ENCODE data around the gene PPCS.
"Not testable (repeated sequence)": the region's sequence is repeated elsewhere in the genome, so short reads cannot be mapped to it uniquely, and the experiment has no call there.

The PPCS gene

GRCh38 chr1:42454403-42454802 lies 1.9 kb upstream of the PPCS start:
- no peak for DNase-seq

DNA sequence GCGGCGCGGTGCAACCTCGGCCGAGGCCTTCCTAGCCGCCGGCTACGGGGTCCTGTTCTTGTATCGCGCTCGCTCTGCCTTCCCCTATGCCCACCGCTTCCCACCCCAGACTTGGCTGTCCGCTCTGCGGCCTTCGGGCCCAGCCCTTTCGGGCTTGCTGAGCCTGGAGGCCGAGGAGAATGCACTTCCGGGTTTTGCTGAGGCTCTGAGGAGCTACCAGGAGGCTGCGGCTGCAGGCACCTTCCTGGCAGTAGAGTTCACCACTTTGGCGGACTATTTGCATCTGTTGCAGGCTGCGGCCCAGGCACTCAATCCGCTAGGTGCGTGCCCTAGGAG lies 379 bp downstream of the PPCS start:
- DNase-seq: peak; percentile 76

DNA sequence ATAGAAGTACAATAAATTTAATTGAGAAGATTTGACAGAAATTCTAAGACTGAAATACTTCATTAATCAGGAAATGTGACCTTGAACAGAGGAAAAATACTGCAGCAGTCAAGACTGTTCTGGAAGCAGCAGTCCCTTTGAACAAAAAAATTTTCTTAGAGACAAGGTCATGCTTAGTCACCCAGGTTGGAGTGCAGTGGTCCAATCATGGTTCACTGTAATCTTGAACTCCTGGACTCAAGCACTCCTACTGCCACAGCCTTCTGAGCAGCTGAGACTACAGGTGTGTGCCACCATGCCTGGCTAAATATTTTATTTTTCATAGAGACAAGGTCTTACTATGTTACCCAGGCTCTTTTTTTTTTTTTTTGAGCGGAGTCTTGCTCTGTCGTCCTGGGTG lies 4.9 kb downstream of the PPCS start:
- DNase-seq: no peak

DNA sequence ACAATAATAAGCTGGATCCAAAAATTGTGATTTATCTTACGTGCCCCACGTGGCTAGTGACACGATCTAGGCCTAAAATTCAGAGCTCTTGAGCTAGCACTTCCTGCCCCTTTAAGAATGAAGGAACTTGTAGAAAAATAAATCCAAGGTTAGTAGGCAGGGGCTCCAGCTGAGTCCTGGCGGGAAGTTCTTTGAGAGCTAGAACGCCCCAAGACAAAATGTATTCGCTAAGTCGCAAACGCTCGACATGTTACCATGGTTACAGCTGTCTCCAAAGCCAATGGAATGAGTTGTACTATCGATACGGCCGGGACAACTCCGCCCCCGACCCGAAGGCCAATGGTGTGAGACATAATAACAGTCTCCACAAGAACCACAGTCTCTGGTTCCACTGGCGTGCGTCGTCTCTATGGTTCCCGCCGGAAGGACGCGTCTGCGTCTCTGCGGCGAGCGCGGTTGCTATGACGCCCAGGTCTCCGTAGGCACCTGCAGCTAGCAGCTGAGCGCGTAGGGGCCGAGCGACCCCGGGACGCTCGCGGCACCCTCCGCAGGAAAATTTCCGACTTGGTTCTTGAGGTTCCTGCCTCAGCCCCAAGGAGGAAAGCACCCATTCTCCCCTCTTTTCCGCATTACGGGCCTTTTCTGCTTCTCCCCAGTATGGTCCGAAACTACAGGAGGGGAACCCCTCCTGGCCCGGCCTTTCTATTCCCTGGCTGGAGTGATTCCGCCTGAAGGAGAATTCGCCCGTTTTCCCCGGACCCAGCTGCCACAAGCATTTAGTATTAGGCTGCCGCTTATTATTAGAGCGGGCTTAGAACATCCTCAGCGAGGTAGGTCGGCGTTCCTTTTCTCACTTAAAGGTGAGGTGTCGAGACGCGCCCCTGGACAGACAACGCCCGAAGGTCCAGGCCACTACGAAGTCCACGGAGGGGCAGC lies 6.8 kb downstream of the PPCS start, which contains the start of gene CCDC30:
Gene CCDC30, plus strand, starts transcription at position 459 of the 936 bp plus-strand sequence. CDS start 17,266 bp downstream, outside the sequence.
- DNase-seq: peak; percentile 98

GRCh38 chr1:42463921-42464320 lies 7.6 kb downstream of the PPCS start:
- DNase-seq: no peak

GRCh38 chr1:42466030-42466429 lies 9.7 kb downstream of the PPCS start:
- DNase-seq: no peak

GRCh38 chr1:42469727-42470126 lies 13.4 kb downstream of the PPCS start:
- peak; percentile 8 for DNase-seq

DNA sequence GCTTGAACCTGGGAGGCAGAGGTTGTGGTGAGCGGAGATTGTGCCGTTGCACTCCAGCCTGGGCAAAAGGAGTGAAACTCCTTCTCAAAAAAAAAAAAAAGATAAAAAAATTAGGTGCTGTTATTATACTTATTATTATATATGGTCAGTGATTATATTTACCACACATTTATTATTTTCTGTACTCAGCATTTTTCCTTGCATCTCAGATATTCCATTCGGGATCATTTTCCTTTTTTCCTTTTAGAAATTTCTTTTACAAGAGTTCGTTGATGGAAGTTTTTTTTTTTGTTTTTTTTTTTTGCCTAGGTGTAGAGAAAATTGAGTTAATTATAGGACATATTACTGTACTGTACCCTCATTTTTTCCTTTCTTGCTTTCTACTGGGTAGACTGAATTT lies 20.3 kb downstream of the PPCS start:
- no peak for DNase-seq

DNA sequence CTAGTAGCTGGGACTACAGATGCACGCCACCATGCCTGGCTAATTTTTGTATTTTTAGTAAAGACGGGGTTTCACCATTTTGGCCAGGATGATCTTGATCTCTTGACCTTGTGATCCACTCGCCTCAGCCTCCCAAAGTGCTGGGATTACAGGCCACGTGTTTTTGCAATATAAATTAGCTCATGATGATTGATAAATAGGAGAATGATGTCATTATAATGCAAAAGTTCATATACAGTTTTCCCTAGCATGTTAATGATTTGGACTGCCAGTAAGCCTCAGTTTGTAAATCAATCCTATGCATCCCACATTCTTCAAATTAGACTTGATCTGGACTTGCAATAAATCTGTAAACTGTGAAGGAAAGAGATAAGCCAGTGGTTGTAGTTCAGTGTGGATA lies 21.0 kb downstream of the PPCS start:
- DNase-seq: not testable (repeated sequence)

- DNase-seq: no peak
These were observed 21.4 kb downstream of the PPCS start for GRCh38 chr1:42477775-42478174.

- DNase-seq: peak; percentile 2
These were observed 23.3 kb downstream of the PPCS start for GRCh38 chr1:42479621-42480020.

DNA sequence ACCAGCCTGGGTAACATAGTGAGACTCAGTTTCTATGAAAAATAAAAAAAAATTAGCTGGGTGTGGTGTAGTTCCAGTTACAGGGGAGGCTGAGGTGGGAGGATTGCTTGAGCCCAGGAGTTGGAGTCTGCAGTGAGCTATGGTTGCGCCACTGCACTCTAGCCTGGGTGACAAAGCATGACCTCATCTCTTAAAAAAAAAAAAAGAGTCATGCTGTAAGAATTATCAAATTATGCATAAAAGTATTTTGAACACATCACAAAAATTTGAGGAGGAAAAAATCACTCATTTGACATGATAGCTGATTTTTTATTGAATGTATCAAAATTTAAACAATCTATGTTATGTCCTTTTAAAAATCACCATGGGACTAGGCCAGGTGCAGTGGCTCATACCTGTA lies 24.6 kb downstream of the PPCS start:
- no peak for DNase-seq

DNA sequence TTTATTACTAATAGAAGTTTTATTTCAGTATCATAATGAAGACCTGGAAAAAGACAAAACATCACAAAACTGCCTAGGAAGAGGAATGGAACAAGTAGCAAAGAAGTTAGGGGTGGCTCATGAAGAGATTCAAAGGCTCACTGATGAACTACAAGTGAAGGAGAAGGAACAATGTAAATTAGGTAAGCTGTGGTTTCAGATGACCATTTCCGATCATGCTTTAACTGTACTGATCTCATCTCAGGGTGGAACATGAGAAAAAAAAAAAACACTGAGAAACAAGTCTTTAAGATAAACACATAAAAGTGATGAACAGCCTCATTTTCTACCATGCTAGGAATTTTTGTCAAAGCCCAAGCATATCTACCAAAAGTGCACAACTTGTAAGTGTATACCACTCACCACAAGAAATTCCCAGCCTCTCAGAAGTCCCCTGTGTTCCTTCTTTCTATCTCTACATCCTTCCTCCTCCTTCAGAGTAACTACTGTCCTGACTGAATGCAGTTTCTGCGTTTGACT lies 26.4 kb downstream of the PPCS start:
- DNase-seq: no peak

DNA sequence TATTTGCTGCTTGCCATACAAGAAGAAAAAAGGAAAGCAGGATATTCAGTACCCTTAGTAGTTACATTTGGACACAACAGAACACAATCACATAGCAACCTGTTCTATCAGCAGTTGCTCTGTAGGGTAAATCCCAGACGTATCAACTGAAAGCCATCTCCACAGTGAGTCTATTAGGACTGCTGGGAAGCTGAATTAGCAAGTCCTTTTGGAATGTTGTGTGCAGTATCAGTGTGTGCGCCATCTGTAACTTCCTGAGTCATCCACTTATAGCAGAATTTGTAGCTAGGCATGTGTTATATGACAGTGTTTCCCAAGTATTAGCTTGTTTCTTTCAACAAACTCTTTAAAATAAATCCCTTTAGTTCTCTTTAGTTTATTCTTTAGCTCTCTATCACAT lies 28.0 kb downstream of the PPCS start:
- DNase-seq: no peak

DNA sequence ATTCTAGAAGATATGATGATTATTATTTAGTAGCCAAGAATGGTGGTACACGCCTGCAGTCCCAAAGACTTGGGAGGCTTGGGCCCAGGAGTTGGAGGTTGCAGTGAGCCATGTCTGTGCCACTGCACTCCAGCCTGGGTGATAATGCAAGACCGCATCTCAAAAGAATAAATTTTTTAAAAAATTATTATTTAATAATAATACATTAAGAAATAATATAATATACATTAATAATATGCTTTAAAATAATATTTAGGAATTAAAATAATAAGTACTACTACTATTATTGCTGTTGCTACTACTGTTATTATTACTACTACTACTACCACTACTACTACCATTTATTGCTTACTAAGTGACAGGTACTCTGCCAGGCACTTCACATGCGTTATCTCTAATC lies 33.9 kb downstream of the PPCS start:
- DNase-seq: no peak

- DNase-seq: not testable (repeated sequence)
These were observed 45.7 kb downstream of the PPCS start for GRCh38 chr1:42502031-42502430.

DNA sequence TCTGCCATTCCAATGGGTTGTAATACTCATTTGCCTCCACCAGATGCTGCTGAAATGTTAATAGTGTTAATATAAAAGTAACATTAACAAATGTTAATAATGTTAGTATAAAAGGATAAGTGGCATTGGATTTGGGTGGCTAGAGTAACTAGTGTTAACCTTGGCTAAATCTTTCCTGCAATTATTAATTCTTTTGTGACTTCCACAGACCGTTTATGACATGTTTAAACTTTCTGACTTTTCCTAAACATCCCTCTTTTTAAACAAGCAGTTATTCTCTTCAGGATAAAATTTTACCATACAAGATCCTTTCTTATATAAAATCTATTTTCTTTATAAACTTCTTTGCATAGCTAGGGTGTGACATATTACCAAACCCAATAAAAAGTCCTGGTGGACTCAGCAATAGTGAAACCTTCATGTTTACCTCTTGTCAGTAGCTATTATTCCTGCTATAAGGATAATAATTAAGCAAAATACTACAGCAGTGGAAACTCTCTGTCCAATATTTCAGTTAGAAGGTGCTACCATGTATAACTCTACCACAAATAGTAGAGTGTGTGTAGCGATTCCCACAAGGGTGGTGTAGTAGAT lies 48.3 kb downstream of the PPCS start:
- no peak for DNase-seq

GRCh38 chr1:42506576-42506975 lies 50.2 kb downstream of the PPCS start:
- no peak for DNase-seq
